GM18861 (cell line): ENCODE data around the gene CELF2.
A peak's percentile ranks its signal among the peaks of the same experiment; 100 is the strongest.
"Not testable (repeated sequence)": the region's sequence is repeated elsewhere in the genome, so short reads cannot be mapped to it uniquely, and the experiment has no call there.

Experiments used
- ATAC-seq: cut with Tn5 transposase; IDR thresholded peaks from one replicate; pipeline ENCODE4 v1.9.1; 2021; ENCODE audit not compliant: unreplicated experiment

The CELF2 gene

GRCh38 chr10:11017570-11018431 is at the start of gene CELF2:
CELF2 (plus strand) TSS chr10:11017872; CDS start chr10:11018090, 218 bp downstream.
- peak; percentile 72 for ATAC-seq

GRCh38 chr10:10968257-10968588 is 49.4 kb upstream of the CELF2 start:
- ATAC-seq = no peak

- ATAC-seq = no peak
Observed at GRCh38 chr10:10973310-10973709, 44.4 kb upstream of the CELF2 start.

- no peak for ATAC-seq
Observed at GRCh38 chr10:10975647-10976046, 42.0 kb upstream of the CELF2 start.

- no peak for ATAC-seq
Observed at GRCh38 chr10:10976652-10977051, 41.0 kb upstream of the CELF2 start.

- no peak for ATAC-seq
Observed at GRCh38 chr10:10977226-10977956, 40.3 kb upstream of the CELF2 start.

- ATAC-seq = no peak
Observed at GRCh38 chr10:10977978-10978377, 39.7 kb upstream of the CELF2 start.

- no peak for ATAC-seq
Observed at GRCh38 chr10:10985361-10985760, 32.3 kb upstream of the CELF2 start.

GRCh38 chr10:10986606-10987005 is 31.1 kb upstream of the CELF2 start:
- no peak for ATAC-seq

GRCh38 chr10:10987111-10987510 is 30.6 kb upstream of the CELF2 start:
- ATAC-seq = no peak

- no peak for ATAC-seq
Observed at GRCh38 chr10:10989669-10990068, 28.0 kb upstream of the CELF2 start.

- ATAC-seq = no peak
Observed at GRCh38 chr10:10991144-10991543, 26.5 kb upstream of the CELF2 start.

GRCh38 chr10:10992072-10992471 is 25.6 kb upstream of the CELF2 start:
- no peak for ATAC-seq

- no peak for ATAC-seq
Observed at GRCh38 chr10:10992961-10993714, 24.5 kb upstream of the CELF2 start.

- ATAC-seq = no peak
Observed at GRCh38 chr10:10993785-10994184, 23.9 kb upstream of the CELF2 start.

- no peak for ATAC-seq
Observed at GRCh38 chr10:10994360-10994759, 23.3 kb upstream of the CELF2 start.

- no peak for ATAC-seq
Observed at GRCh38 chr10:10995120-10995519, 22.6 kb upstream of the CELF2 start.

- ATAC-seq = no peak
Observed at GRCh38 chr10:10996966-10997620, 20.6 kb upstream of the CELF2 start.

- not testable (repeated sequence) for ATAC-seq
Observed at GRCh38 chr10:10999501-10999900, 18.2 kb upstream of the CELF2 start.

GRCh38 chr10:11002485-11002884 is 15.2 kb upstream of the CELF2 start:
- ATAC-seq = no peak

GRCh38 chr10:11002916-11003315 is 14.8 kb upstream of the CELF2 start:
- ATAC-seq = no peak
